DOHH2 (cell line): Measurements from ENCODE around the gene MC1R.

Experiments
- EZH2phosphoT487 ChIP-seq: fragments of 200-600 bp; sonication (generic); IDR thresholded peaks from 2 replicates; pipeline ENCODE4 v1.6.1; 2017; ENCODE audit warnings: borderline replicate concordance, mild to moderate bottlenecking, antibody characterized with exemption, low read length, moderate library complexity, mixed read lengths
- TF ChIP-seq, protein P1 (sequence below): fragments of 200-600 bp; sonication (generic); IDR thresholded peaks from one replicate; pipeline ENCODE4 v1.5.1; 2014; ENCODE audit warnings: antibody characterized with exemption, mild to moderate bottlenecking, low read depth, low read length; ENCODE audit not compliant: poor library complexity, severe bottlenecking

DNA sequence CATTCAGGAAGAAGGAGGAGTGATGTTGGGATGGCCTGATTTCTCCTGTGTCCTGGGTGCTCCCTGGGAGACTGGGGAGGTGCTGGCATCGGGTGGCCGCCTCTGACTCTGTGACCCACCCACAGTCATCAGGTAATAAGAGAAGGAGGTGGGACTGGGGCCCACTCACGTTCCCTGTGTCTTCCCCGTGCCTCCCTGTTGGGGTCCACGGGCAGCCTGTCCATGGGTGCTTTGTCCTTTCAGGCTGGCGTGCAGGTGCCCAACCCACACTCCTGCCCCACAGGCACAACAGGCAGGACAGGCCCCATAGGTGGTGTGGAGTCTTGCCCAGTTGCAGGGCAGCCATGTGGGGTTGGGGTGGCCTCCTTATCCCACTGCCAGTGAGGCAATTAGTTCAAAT, 33.9 kb downstream of the MC1R start:
- TF ChIP-seq, protein P1, sequence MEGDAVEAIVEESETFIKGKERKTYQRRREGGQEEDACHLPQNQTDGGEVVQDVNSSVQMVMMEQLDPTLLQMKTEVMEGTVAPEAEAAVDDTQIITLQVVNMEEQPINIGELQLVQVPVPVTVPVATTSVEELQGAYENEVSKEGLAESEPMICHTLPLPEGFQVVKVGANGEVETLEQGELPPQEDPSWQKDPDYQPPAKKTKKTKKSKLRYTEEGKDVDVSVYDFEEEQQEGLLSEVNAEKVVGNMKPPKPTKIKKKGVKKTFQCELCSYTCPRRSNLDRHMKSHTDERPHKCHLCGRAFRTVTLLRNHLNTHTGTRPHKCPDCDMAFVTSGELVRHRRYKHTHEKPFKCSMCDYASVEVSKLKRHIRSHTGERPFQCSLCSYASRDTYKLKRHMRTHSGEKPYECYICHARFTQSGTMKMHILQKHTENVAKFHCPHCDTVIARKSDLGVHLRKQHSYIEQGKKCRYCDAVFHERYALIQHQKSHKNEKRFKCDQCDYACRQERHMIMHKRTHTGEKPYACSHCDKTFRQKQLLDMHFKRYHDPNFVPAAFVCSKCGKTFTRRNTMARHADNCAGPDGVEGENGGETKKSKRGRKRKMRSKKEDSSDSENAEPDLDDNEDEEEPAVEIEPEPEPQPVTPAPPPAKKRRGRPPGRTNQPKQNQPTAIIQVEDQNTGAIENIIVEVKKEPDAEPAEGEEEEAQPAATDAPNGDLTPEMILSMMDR: no peak
- no peak for TF ChIP-seq EZH2phosphoT487
